Inflammatory macrophage treated with lipopolysaccharide for 1 hour (primary cell): ENCODE data around the gene VWA5B2.
"Not testable (repeated sequence)": the region's sequence is repeated elsewhere in the genome, so short reads cannot be mapped to it uniquely, and the experiment has no call there.

Source experiments
- DNase-seq, 2 donors: peaks; one replicate each; pipeline ENCODE4 v3.0.0-alpha.2; 2020 to 2022

Gene VWA5B2

DNA sequence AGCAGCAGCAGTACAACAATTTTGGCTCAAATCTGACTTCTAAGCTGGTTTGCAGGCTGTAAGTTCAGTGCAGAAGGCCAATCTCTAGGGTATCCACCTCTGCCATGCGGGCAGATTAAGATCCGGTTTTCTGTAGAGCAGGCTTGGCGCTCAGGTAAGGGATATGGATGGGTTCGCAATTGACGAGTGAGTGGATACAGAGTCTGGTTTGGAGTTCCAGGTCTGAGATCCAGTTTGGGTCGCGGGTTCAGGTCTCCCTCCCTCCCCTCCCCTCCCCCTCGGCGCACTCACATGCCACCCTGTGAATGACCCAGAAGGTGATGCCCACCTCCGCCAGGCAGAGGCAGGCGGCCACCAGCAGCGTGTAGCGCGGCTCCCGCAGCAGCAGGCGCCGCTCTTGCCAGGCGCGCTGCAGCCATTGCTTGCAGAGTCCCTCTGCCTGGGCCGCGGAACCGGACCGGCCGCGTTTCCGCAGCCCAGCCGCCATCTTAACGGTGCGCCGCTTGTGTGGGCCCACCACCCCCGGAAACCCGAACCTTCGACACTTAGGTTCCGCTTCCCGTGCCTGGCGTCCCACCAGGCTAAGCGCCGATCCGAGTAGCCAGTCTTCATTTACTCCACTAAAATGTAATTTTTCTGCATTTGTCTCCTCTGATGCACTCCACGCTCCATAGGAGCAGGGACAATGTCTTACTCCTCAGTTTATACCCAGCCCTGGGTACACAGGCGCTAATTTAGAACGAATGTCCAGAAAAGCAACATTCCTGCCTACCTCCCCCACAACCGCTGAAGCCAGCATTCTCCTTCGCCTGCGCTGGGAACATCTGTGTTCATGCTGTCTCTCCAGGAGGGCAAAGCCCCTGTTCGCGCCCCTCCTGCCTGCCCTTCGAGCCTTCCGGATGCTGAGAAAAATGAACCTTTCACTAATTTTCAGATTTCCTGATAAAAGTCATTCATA, 19.3 kb downstream of the VWA5B2 start, which contains the start of gene ALG3:
Gene ALG3, minus strand, starts transcription at position 509 of the 958 bp plus-strand sequence. Its CDS starts 22 bp downstream, at position 487.
- peak; percentile 78 to 96 for DNase-seq

DNA sequence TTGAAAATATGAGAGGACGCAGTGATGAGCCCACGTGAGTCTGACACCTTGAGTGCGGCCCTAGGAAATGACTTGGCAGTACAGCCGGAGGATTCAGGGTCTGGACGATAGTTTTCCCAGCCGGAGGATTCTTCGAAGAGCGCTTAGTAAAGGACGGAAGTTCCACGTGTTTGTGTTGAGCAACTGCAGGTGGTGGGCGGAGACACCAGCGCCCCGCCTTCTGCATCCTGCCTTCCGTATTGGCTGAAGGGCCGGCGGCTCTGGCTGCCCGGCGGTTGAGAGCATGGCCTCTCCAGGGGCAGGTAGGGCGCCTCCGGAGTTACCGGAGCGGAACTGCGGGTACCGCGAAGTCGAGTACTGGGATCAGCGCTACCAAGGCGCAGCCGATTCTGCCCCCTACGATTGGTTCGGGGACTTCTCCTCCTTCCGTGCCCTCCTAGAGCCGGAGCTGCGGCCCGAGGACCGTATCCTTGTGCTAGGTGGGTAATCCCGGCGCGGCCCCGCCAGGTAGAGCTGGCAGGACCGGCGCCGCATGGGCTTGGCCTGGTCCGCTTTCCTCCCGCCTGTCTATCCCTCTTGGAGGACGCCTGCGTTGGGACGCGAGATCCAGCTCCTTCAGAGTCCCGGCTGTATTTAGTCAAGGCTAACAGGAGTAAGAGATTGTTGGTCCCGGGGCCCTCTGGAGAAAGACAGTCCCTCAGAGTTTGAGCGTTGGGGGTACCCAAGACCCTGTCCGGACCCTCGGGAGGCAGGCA, 20.2 kb downstream of the VWA5B2 start, which contains the start of gene EEF1AKMT4:
Gene EEF1AKMT4, plus strand, starts transcription at position 261 of the 755 bp plus-strand sequence. Its CDS starts 23 bp downstream, at position 284.
- peak; percentile 97 to 99 for DNase-seq

DNA sequence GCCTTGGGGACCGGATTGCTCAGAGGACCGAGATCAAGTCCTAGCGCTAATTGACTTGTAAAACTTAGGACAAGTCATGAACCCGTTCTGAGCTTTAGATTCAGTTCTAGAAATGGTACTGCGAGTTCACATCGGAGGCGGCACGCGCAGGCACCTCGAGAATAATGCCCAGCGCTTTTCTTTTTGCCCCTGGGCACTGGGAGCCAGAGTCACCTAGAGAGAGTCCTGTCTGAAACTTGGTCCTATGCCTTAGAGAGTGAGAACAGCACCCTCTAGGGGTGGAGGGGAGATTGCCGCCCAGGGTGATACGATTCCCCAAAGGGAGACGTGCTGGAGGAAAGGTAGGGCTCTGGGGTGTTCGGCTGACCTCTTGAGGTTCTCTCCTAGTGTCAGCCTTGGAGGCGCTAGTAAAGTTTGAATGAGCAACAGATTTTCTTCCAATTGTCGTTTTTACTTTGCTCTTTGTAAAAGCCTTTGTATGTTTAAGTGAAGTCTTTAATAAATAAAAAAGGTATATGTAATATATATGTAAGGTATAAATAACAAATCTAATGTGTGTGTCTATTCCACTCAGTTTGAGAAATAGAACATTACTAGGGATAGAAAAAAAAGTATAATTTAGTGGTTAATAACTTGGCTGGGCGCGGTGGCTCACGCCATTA, 20.9 kb downstream of the VWA5B2 start:
- peak; percentile 84 to 99 for DNase-seq

DNA sequence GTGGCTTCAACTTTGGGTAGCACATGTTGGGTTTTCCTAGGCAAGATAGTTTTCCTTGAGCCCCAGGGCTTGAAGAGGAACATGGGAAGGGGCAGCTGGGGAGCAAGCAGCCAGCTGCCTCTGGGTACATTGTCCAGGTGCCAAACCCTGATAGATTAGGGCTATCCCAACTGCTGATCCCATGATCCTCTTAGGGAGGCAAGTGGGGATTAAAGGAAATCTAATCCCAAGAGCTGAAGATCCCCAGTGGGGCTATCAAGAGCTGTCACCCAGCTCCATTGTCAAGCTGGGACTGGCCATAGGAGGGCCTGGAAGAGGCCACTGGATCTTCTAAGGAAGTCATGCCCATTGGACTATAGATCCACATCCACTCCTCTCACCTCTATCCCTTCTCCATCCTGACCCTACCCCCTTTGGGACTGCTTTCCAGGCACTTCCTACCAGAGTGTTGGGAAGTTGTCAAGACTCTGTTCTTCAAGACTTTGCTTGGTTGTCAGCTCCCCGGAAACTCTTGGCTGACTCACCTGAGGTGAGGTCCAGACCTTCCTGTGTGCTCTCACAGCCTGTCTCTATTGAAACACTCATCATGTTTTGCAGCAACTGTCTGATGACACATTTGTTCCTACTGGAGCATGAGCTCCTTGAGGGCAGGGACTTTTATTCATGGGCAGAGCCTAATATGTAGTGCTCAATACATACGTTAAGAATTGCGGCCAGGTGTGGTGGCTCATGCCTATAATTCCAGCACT, 26.1 kb downstream of the VWA5B2 start:
- DNase-seq, result no peak

DNA sequence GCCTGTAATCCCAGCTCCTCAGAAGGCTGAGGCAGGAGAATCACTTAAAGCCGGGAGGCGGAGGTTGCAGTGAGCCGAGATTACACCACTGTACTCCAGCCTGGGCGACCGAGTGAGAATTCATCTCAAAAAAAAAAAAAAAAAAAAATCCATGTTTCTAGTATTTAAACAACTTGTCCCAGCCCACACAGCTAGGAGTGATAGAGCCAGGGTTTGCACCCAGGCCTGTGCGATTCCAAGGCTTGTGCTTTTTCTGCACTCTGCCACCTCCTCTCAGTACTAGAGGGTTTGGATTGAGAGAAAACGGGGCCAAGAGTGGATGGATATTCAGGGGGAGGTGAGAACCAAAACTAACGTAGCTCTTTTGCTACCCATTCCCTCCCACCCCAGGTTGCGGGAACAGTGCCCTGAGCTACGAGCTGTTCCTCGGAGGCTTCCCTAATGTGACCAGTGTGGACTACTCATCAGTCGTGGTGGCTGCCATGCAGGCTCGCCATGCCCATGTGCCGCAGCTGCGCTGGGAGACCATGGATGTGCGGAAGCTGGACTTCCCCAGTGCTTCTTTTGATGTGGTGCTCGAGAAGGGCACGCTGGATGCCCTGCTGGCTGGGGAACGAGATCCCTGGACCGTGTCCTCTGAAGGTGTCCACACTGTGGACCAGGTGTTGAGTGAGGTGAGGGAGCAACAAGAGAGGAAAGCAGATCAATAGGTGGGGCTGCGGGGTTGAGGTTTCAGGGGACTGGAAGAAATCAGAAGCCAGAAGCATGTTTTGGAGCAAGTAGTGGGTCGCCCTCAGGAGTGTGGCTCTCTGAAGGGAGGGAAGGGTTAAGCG, 27.9 kb downstream of the VWA5B2 start:
- no peak for DNase-seq

DNA sequence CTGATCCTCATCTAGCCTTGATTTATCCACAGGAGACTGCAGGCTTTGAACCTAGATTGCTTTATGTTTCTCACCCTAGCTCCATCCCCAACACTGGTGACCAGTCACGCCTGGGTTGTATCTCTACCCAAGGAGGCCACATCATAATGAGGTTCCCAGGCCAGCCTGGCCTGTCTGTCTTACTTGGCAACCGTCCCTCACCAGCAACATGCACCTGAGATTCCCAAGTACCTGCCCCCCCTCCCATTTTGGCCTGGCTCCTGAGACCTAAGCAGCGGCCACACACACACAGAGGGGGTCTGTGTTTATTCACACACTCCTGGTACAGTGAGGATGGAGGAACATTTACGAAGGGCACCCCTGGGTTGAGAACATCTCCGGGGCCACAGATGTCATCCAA, 29.5 kb downstream of the VWA5B2 start:
- no peak for DNase-seq

DNA sequence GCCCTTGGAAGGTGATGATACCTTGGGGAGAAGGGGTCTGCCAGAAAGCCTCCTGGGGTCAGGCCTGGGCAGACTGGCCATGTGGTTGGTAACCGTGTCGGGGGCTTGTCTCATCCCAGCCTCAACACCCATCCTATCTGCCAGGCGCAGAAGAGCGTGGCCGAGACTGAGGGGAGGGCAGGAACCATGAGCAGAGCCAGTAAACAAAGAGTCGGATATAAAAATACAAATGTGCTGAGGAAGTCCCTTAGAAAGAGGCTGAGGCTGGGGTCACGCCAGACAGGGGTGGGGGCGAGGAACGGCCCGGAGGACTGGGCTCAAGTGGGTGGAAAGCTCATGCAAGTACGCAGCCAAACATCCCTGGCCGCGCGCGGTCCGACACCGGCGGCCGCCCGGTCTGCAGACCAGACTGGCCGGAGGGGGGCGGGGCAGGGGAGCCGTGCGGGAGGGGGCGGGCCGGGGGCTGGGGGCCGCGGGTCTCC, 30.1 kb downstream of the VWA5B2 start:
- no peak for DNase-seq

DNA sequence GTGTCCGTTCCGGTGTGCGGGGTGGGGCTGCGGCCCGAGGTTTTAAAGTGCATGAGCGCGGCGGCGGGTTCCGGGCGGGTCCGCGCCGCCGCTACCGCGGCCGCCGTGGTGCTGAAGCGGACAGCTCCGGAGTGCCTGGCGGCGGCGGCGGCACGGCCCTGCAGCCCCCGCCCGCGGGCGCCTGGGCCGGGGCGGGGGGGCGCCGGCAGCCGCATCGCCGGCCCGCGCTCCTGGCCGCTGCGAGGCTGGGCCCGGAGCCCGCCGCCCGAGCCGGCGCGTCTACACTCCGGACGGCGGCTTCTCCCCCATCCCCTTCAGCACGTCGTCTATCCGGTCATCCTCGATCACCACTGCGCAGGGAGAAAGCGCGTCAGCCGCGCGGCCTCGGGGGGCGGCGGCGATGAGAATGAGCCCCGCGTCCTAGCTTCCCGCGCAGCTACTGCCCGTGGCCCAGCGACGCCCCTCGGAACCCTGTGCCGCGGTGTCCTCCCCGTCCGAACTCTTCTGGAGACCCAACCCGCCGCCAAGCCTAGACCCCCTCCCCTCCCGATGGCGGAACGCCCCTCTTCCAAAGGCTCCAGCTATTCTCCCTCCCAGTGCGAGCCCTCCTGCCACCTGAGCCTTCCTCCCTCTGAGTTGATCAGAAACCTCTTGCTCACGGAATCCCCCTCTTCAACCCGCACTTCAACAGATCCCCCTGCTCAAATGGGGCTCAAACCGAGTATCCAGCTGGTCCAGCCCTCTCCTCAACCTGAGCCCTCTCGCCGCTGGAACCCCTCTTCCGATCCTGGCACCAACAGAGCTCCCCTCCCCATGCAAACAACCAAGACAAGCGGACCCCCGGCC, 30.7 kb downstream of the VWA5B2 start:
- peak in 1 of 2 donors; percentile 10 for DNase-seq

DNA sequence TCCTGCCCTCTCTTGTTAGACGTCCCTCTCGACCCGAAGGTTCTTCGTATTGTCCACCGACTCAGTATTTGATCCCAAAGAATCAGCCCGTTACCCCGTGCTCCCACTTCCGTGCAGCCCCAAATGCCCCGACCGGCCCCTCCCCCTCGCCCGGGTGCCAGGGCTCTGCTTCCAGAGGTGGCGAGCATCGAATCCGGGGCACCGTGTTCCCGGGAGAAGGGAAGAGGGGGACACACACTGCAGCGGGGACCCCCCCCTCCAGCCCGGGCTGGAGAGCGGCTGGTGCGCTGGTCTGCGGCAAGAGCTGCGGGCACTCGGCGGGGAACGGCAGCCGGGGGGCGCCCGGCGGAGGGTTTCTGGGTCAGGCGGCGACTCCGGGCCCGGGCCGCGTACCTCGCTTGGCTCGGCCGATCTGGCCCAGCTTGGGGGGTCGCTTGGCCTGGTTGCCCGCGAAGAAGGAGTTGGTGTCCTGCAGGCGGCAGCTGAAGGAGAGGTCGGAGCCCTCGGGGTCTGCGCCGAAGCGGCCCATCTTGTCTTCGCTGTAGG, 31.4 kb downstream of the VWA5B2 start:
- DNase-seq, result no peak

DNA sequence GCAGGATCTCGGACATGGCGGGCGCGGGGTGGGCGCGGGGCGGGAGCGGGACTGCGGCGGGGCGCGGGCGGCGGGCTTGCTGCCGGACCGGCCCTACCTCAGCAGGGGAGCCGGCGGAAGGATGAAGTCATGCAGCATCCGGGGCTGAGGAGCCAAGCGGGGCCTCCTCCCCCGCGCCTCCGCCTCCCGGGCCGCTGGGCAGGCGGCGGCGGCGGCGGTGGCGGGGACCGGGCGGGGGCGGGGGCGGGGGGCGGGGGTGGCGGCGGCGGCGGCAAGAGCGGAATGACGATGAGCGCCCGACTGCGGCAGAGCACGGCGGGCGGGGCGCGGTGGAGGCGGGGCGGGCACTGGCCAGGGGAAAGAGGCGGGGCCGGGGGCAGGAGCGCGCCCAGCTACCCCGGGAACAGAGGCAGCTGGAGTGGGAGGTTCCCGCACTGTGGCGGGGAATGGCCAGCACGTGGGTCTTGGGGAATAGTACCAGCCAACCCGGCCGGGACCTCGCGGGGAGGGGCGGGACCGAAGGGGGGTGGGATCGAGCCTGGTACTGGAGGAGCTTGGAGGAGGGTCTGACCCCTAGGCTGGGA, 32.0 kb downstream of the VWA5B2 start, which contains the start of gene CAMK2N2:
Gene CAMK2N2, minus strand, starts transcription at position 284 of the 584 bp plus-strand sequence. Its CDS starts 268 bp downstream, at position 16.
- peak; percentile 13 to 19 for DNase-seq

DNA sequence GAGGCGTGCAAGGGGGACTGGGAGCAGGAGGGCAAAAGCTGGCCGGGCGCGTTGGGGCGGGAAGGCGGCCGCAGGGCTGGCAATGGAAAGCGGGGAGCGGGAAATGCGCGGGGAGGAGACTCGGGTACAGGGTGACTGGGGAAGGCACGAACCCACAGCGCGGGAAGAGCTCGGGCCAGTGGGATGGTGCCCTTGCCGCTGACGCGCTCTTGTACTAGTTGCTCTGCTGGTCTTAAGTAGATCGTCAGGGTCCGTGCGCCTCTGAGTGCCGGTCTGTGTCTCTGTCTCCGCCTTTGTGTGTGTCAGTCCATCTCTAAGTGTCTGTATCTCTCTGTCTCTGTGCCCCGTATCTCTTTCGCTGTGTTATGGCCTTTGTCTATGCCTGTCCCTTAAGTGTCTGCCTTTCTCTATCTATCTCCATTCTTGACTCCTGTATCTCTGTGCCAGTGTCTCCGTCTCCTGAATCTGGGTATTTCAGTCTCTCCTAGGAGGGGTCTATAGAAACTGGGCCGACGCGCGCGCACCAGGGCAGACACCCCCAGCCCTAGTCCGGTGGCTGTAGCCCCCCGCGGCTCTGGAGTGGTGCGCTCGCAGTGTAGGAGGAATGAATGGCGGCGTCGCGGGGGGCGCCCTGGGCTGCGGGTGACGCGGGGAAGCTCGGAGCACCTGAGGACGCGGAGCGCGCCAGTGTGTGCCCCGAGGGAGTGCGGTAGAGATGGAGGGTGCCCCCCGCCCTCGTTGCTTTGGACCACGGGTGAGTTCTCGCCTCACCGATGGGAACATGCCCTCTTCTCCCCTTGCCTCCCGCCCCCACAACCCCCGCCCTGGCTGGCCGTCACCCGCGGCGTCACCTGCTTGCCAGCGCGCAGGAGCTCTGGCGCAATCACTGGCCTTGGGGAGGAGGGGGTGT, 32.7 kb downstream of the VWA5B2 start:
- peak; percentile 8 to 11 for DNase-seq

DNA sequence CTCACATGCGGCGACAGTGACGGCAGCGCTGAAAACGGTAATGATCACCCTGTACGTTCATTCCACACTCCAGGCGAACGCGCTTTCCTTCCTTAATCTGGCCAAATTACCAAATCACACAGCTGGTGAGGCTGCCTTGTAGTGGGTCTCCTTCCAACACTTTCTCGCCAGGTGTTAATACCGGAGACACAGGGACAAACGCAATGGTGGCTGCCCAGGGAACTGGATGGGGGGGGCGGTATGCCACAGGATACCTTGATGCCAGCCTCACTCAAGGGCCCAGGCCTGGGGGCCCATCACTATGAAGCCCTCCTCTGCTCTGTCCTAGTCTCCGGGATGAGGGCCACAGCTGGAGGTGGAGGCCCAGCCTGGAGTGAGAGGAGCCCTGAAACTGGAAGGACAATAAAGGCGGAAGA, 33.4 kb downstream of the VWA5B2 start:
- DNase-seq, result no peak

DNA sequence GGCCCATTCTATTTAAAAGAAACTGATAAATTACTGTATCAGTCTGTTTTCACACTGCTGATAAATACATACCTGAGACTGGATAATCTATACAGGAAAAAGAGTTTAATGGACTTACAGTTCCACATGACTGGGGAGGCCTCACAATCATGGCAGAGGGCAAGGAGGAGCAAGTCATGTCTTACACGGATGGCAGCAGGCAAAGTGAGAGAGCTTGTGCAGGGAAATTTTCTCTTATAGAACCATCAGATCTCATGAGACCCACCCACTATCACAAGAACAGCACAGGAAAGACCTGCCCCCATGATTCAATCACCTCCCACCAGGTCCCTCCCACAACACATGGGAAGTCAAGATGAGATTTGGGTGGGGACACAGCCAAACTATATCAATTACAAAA, 37.9 kb downstream of the VWA5B2 start:
- DNase-seq, result not testable (repeated sequence)

DNA sequence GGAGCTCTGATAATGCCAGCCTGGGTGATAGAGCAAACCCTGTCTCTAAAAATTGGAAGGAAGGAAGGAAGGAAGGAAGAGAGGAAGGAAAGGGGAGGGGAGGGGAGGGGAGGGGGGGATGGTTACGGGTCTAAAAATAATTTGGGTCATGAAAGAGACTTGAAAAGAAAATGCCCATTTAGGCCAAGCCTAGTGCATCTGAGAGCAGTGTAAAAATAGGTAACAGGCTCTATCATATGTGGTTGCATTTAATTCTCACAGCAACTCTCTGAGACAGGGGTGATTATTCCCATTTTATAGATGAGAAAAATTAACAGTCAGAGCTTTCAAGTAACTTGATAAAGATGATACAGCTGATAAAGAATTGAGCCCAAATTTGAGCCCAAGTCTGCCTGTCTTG, 42.9 kb downstream of the VWA5B2 start:
- DNase-seq, result no peak

DNA sequence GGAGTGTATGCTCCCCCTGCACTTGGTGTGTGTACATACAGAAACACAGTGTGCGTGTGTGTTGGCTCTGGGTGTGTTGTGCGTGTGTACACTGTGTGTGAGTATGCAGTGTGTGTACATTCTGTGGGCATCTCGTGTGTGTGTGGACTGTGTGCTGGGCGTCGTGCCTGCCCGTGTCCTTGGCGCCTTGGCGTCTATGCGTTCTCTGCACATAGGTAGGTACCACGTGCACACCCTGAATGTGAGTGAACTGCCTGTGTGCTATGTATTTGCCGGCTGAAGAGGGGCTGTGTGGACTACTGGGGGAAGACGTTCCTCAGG, 46.0 kb downstream of the VWA5B2 start:
- no peak for DNase-seq

DNA sequence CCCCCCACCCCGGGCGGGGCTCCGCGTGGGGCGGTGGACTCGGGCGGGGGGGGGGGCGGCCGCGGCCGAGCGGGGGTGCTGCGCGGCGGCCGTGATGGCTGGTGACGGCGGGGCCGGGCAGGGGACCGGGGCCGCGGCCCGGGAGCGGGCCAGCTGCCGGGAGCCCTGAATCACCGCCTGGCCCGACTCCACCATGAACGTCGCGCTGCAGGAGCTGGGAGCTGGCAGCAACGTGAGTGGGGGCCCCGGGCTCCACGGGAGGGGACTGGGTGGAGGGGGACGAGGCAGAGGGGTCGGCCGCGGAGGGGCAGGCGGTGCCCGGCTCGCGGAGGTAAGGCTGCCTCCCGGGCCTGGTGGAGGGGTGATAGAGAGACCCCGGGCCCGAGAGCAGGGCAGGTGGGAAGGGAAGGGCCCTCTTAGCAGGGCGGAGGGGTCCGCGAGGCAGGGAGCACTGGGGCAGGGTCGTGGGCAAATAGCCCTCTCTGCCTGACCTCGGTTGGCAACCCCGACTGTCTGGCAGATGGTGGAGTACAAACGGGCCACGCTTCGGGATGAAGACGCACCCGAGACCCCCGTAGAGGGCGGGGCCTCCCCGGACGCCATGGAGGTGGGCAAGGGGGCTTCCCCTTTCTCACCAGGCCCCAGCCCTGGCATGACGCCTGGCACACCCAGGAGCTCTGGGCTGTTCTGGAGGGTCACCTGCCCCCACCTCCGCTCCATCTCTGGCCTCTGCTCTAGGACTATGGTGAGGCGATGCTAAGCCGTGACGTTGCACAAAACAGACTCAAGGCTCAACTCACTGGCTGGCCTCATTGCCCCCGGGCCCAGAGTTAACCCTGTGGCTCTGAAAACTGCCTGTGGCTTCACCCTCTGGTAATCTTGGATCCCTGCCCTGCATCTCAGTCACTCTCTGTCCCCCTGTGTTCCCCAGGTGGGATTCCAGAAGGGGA, 46.9 kb downstream of the VWA5B2 start, which contains the start of gene ECE2:
Gene ECE2, plus strand, starts transcription at position 62 of the 950 bp plus-strand sequence. Its CDS starts 132 bp downstream, at position 194.
- DNase-seq, result no peak

DNA sequence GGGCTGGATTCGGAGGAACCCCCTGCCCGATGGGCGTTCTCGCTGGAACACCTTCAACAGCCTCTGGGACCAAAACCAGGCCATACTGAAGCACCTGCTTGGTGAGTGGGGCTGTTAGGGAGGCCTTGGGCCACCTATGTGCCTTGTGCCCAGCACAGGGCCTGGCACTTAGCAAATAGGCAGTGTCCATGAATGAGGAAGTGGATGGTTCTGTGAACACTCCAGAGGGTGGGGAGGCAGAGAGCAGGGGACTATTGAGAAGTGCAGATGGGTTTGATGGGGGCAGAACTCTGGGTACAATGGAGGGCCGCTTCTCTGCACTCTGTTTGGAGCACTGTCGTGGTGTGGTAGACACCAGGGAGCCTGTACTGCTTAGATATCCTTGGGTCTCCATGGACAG, 48.0 kb downstream of the VWA5B2 start:
- no peak for DNase-seq
